Activated naive CD4-positive, alpha-beta T cell treated with anti-CD3 and anti-CD28 coated beads for 36 hours (primary cell): Measurements from ENCODE around the gene PLVAP. TPM values are rescaled to one million over a fixed set of nuclear protein-coding genes. Genes with fewer than 3 reads are reported as not detected.

Experiments
- total RNA-seq, 2 experiments: library from RNA; stranded (reverse); gene quantifications; one replicate each; pipeline ENCODE4 v1.2.3, GENCODE V29; 2021

Gene PLVAP
- total RNA-seq, 2 experiments from 2014 or later, result not detected

Other genes starting within 250 kb of the PLVAP start
- 10 to 100 TPM; 24.7 to 25.3 TPM for gene USE1, start 162.0 kb downstream of the PLVAP start, total RNA-seq
- 1 to 10 TPM; 8.7 to 9.3 TPM for gene OCEL1, start 151.1 kb downstream of the PLVAP start, total RNA-seq
- gene NR2F6, start 131.4 kb downstream of the PLVAP start, total RNA-seq, result 1 to 10 TPM; 5.3 to 6.0 TPM
- under 1 TPM in 1 of 2 experiments, not detected in 1; 0.20 TPM for gene USHBP1, start 112.6 kb downstream of the PLVAP start, total RNA-seq
- gene BABAM1, start 109.9 kb downstream of the PLVAP start, total RNA-seq, result 100 to 1,000 TPM; 108 to 109 TPM
- gene ANKLE1, start 95.4 kb downstream of the PLVAP start, total RNA-seq, result 1 to 10 TPM; 8.6 to 8.8 TPM
- 1 to 10 TPM; 4.1 to 4.4 TPM for gene ABHD8, start 73.9 kb downstream of the PLVAP start, total RNA-seq
- gene MRPL34, start 71.5 kb downstream of the PLVAP start, total RNA-seq, result 10 to 100 TPM; 84.2 to 92.2 TPM
- gene DDA1, start 67.8 kb downstream of the PLVAP start, total RNA-seq, result 10 to 100 TPM; 26.2 to 28.6 TPM
- gene ANO8, start 42.5 kb downstream of the PLVAP start, total RNA-seq, result 1 to 10 TPM; 3.4 to 3.8 TPM
- 10 to 100 TPM; 36.8 to 45.7 TPM for gene GTPBP3, start 39.8 kb downstream of the PLVAP start, total RNA-seq
- gene CCDC194, start 16.9 kb upstream of the PLVAP start, total RNA-seq, result under 1 TPM; 0.83 to 0.89 TPM
- gene BST2, start 28.3 kb upstream of the PLVAP start, total RNA-seq, result 100 to 1,000 TPM; 117 to 121 TPM
- 10 to 100 TPM; 29.3 to 32.1 TPM for gene MVB12A, start 42.7 kb upstream of the PLVAP start, total RNA-seq
- gene TMEM221, start 71.3 kb upstream of the PLVAP start, total RNA-seq, result not detected
- not detected for gene NXNL1, start 83.6 kb upstream of the PLVAP start, total RNA-seq
- 1 to 10 TPM; 1.2 to 1.7 TPM for gene SLC27A1, start 93.2 kb upstream of the PLVAP start, total RNA-seq
- 10 to 100 TPM; 54.5 to 58.0 TPM for gene PGLS, start 134.3 kb upstream of the PLVAP start, total RNA-seq
- gene COLGALT1, start 178.3 kb upstream of the PLVAP start, total RNA-seq, result 10 to 100 TPM; 36.8 to 37.3 TPM